Small intestine (tissue), 7 donors: ENCODE measurements around the gene MSTO1. TPM values are rescaled to one million over a fixed set of nuclear protein-coding genes. Genes with fewer than 3 reads are reported as not detected.
"Not testable (repeated sequence)": the region's sequence is repeated elsewhere in the genome, so short reads cannot be mapped to it uniquely, and the experiment has no call there.

Experiments
- DNase-seq, 2 donors: peaks; one replicate each; pipeline versions ENCODE4 v3.0.0 to v3.0.0-alpha.2; 2013
- FAIRE-seq: peaks from 2 replicates; lab custom pipeline; 2012; peaks lifted over from hg19 to GRCh38; lab: Jason Lieb, UNC
- H3K27ac ChIP-seq, 3 donors: one replicate each; pipeline ENCODE4 v1.5.1; 2013; ENCODE audit warnings: low read length in 2 of 3, mild to moderate bottlenecking in 2 of 3, control low read depth in 1 of 3, inconsistent platforms in 1 of 3, low read depth in 1 of 3, moderate library complexity in 1 of 3
- H3K27me3 ChIP-seq, 3 donors: one replicate each; pipeline ENCODE4 v1.6.1; 2013; ENCODE audit warnings: low read length in 3 of 3, inconsistent platforms in 1 of 3; ENCODE audit not compliant: control insufficient read depth in 3 of 3, insufficient read depth in 3 of 3
- H3K36me3 ChIP-seq, 3 donors: one replicate each; pipeline ENCODE4 v1.6.1; 2013; ENCODE audit warnings: low read length in 3 of 3, inconsistent platforms in 1 of 3, low read depth in 1 of 3, mild to moderate bottlenecking in 1 of 3, moderate library complexity in 1 of 3; ENCODE audit not compliant: control insufficient read depth in 3 of 3, insufficient read depth in 2 of 3
- H3K4me1 ChIP-seq, 3 donors: one replicate each; pipeline ENCODE4 v1.6.1; 2013; ENCODE audit warnings: low read length in 2 of 3, inconsistent platforms in 1 of 3, low read depth in 1 of 3, mild to moderate bottlenecking in 1 of 3, moderate library complexity in 1 of 3; ENCODE audit not compliant: control insufficient read depth in 3 of 3, insufficient read depth in 2 of 3
- H3K4me3 ChIP-seq, 3 donors: one replicate each; pipeline ENCODE4 v1.5.1; 2013; ENCODE audit warnings: low read length in 3 of 3, control low read depth in 1 of 3, inconsistent platforms in 1 of 3, low read depth in 1 of 3, mild to moderate bottlenecking in 1 of 3, moderate library complexity in 1 of 3
- H3K9me3 ChIP-seq, 2 donors: one replicate each; pipeline ENCODE4 v1.6.1; 2013; ENCODE audit warnings: low read depth in 1 of 2, low read length in 1 of 2; ENCODE audit not compliant: control insufficient read depth in 2 of 2, insufficient read depth in 1 of 2
- WGBS, 3 donors: extraction: QIAGEN DNeasy Blood & Tissue Kit; methylation state at CpG; one replicate each; pipeline ENCODE4 v1.1.7; 2013; 5-methylcytosine and 5-hydroxymethylcytosine counted together
- polyA plus RNA-seq, 4 donors: library from polyadenylated mRNA; stranded (reverse) in 3 of 4; unstranded in 1 of 4; fragments of 200-250 nt in 3 of 4; fragments of 120-200 nt in 1 of 4; gene quantifications; one replicate each; pipeline versions ENCODE4 v1.2.1 to v1.2.3, GENCODE V29; 2013
- donor health status: healthy with polysubstance abuse.
- donor health status: control.
- donor health status: control.
- donor health status: Bipolar disorder and iron deficiency.
- donor health status: healthy.

MSTO1 gene
- polyA plus RNA-seq, 4 donors, result 13.4 to 36.3 (median 20.3) TPM

GRCh38 chr1:155599828-155600572, 10.0 kb upstream of the MSTO1 start:
- H3K4me1 ChIP-seq, FAIRE-seq, H3K9me3 ChIP-seq, H3K27ac ChIP-seq, H3K27me3 ChIP-seq, DNase-seq, H3K36me3 ChIP-seq, H3K4me3 ChIP-seq: not testable (repeated sequence)
- WGBS, 3 donors, result 34 to 56% (median 36%) methylated on average over 11 to 12 of the region's 12 CpGs

GRCh38 chr1:155607708-155608107, 2.3 kb upstream of the MSTO1 start:
- H3K27me3 ChIP-seq, result no peaks in the 10 kb centered on the region
- 78 to 84% (median 80%) methylated on average over 7 of the region's 7 CpGs for WGBS, 3 donors
- no peaks in the 10 kb centered on the region for H3K9me3 ChIP-seq
- DNase-seq (no peak), FAIRE-seq (no peak)
- H3K4me3 ChIP-seq, result no peak overlapping the region
- no peak overlapping the region for H3K27ac ChIP-seq
- no peaks in the 10 kb centered on the region for H3K4me1 ChIP-seq
- peaks cover 0 to 8% (median 2%) of the 10 kb centered on the region in 3 donors for H3K36me3 ChIP-seq

GRCh38 chr1:155608888-155609225, 1.2 kb upstream of the MSTO1 start:
- H3K4me3 ChIP-seq, result no peak overlapping the region
- FAIRE-seq, result no peak
- no peak for DNase-seq
- H3K9me3 ChIP-seq, result no peaks in the 10 kb centered on the region
- no peak overlapping the region for H3K27ac ChIP-seq
- no peaks in the 10 kb centered on the region for H3K27me3 ChIP-seq
- H3K4me1 ChIP-seq, result no peaks in the 10 kb centered on the region
- 82 to 91% (median 87%) methylated on average over 9 of the region's 9 CpGs for WGBS, 3 donors
- H3K36me3 ChIP-seq, result peaks cover 0 to 13% (median 2%) of the 10 kb centered on the region in 3 donors

GRCh38 chr1:155610257-155610647, 234 bp downstream of the MSTO1 start:
- not testable (repeated sequence) for H3K27ac ChIP-seq, DNase-seq, H3K4me1 ChIP-seq, H3K27me3 ChIP-seq, FAIRE-seq, H3K9me3 ChIP-seq
- peak overlapping the region in 2 of 3 donors; percentile 33 to 39 for H3K4me3 ChIP-seq
- WGBS, 3 donors, result 0% methylated on average over 2 to 4 of the region's 33 CpGs; no CpG with 5 or more reads in 1 of the 3 donors
- peaks cover 0 to 17% (median 2%) of the 10 kb centered on the region in 3 donors for H3K36me3 ChIP-seq

GRCh38 chr1:155613226-155613625, 3.2 kb downstream of the MSTO1 start:
- H3K27me3 ChIP-seq, H3K4me1 ChIP-seq, H3K4me3 ChIP-seq, H3K9me3 ChIP-seq, H3K27ac ChIP-seq, FAIRE-seq, DNase-seq: not testable (repeated sequence)
- no CpG with 5 or more reads among the region's 2 CpGs for WGBS, 3 donors
- peaks cover 0 to 17% (median 2%) of the 10 kb centered on the region in 3 donors for H3K36me3 ChIP-seq

- no peaks in the 10 kb centered on the region for H3K4me1 ChIP-seq
- DNase-seq (no peak), FAIRE-seq (no peak)
- H3K4me3 ChIP-seq, result no peak overlapping the region
- H3K36me3 ChIP-seq, result no peaks in the 10 kb centered on the region
- no peak overlapping the region for H3K27ac ChIP-seq
- peaks cover 0 to 9% of the 10 kb centered on the region in 2 donors for H3K9me3 ChIP-seq
- WGBS, 3 donors, result 57 to 85% (median 79%) methylated on average over 2 of the region's 2 CpGs
- H3K27me3 ChIP-seq, result no peaks in the 10 kb centered on the region
These were observed 12.2 kb downstream of the MSTO1 start for GRCh38 chr1:155622191-155622590.

- Histone ChIP-seq H3K36me3 (no peaks in the 10 kb centered on the region), H3K9me3 (peaks cover 0 to 9% of the 10 kb centered on the region in 2 donors), H3K4me3 (no peak overlapping the region), H3K4me1 (no peaks in the 10 kb centered on the region), H3K27ac (no peak overlapping the region), H3K27me3 (no peaks in the 10 kb centered on the region)
- 53 to 78% (median 68%) methylated on average over 1 of the region's 1 CpG for WGBS, 3 donors
- DNase-seq (peak in 1 of 2 donors; percentile 77), FAIRE-seq (no peak)
These were observed 13.3 kb downstream of the MSTO1 start for GRCh38 chr1:155623357-155623756.

- H3K36me3 ChIP-seq, H3K27me3 ChIP-seq, DNase-seq, H3K4me3 ChIP-seq, H3K27ac ChIP-seq, H3K9me3 ChIP-seq, H3K4me1 ChIP-seq, FAIRE-seq: not testable (repeated sequence)
- 77 to 91% (median 88%) methylated on average over 4 of the region's 7 CpGs for WGBS, 3 donors
These were observed 16.4 kb downstream of the MSTO1 start for GRCh38 chr1:155626428-155626827.
